C4-2B (cell line): ENCODE data around the gene SYTL5.

ENCODE experiments used
- CTCF ChIP-seq: fragments of 450-650 bp; conservative IDR thresholded peaks from 2 replicates; pipeline ENCODE4 v1.5.1; 2017; ENCODE audit warnings: mild to moderate bottlenecking
- ZFX ChIP-seq: fragments of 450-650 bp; IDR thresholded peaks from 2 replicates; pipeline ENCODE4 v1.6.1; 2017

- TF ChIP-seq CTCF = no peak
- TF ChIP-seq ZFX = no peak
Measured at GRCh38 chrX:38126179-38126578, 119.8 kb downstream of the SYTL5 start.
